HL-60 (cell line): Measurements from ENCODE around the gene DBN1.

ENCODE experiments used
- DNase-seq, 2 experiments: peaks; one replicate each; pipeline ENCODE4 v3.0.0-alpha.2; 2010 to 2020; ENCODE audit warnings: low read depth in 1 of 2, low spot score in 1 of 2
- H3K27ac ChIP-seq: fragments of 250-450 bp; sonication (Bioruptor Pico); replicated peaks from 2 replicates; pipeline ENCODE4 v1.5.1; 2020; ENCODE audit warnings: mild to moderate bottlenecking, moderate library complexity
- H3K27me3 ChIP-seq: fragments of 250-450 bp; sonication (Bioruptor Pico); 2 replicates; pipeline ENCODE4 v1.5.1; 2021; ENCODE audit warnings: mild to moderate bottlenecking, moderate library complexity; ENCODE audit not compliant: insufficient read depth, poor library complexity, severe bottlenecking
- H3K4me3 ChIP-seq: replicated peaks from 2 replicates; pipeline ENCODE4 v1.5.1; 2011; ENCODE audit warnings: mild to moderate bottlenecking, control low read depth, low read length; ENCODE audit not compliant: insufficient read depth
- GABPA ChIP-seq: IDR thresholded peaks from 2 replicates; pipeline ENCODE4 v1.6.1; 2012; ENCODE audit warnings: low read depth
- POLR2AphosphoS5 ChIP-seq: IDR thresholded peaks from 2 replicates; pipeline ENCODE4 v1.6.1; 2012; ENCODE audit warnings: low read depth
- SPI1 ChIP-seq: IDR thresholded peaks from 2 replicates; pipeline ENCODE4 v1.6.1; 2012; ENCODE audit warnings: low read depth, mild to moderate bottlenecking, borderline replicate concordance
- TF ChIP-seq, protein P1 (sequence below): IDR thresholded peaks from 2 replicates; pipeline ENCODE4 v1.6.1; 2012; ENCODE audit warnings: low read depth; ENCODE audit not compliant: insufficient replicate concordance
- TF ChIP-seq, protein P2 (sequence below): IDR thresholded peaks from one replicate; pipeline ENCODE4 v1.5.1; 2011; ENCODE audit warnings: low read length, control low read depth, inconsistent platforms; ENCODE audit not compliant: insufficient read depth

Gene DBN1

GRCh38 chr5:177447066-177447610, 26.3 kb downstream of the DBN1 start:
- peak overlapping the region; percentile 38 for H3K4me3 ChIP-seq
- peak; percentile 64 to 70 for DNase-seq
- TF ChIP-seq, protein P1, sequence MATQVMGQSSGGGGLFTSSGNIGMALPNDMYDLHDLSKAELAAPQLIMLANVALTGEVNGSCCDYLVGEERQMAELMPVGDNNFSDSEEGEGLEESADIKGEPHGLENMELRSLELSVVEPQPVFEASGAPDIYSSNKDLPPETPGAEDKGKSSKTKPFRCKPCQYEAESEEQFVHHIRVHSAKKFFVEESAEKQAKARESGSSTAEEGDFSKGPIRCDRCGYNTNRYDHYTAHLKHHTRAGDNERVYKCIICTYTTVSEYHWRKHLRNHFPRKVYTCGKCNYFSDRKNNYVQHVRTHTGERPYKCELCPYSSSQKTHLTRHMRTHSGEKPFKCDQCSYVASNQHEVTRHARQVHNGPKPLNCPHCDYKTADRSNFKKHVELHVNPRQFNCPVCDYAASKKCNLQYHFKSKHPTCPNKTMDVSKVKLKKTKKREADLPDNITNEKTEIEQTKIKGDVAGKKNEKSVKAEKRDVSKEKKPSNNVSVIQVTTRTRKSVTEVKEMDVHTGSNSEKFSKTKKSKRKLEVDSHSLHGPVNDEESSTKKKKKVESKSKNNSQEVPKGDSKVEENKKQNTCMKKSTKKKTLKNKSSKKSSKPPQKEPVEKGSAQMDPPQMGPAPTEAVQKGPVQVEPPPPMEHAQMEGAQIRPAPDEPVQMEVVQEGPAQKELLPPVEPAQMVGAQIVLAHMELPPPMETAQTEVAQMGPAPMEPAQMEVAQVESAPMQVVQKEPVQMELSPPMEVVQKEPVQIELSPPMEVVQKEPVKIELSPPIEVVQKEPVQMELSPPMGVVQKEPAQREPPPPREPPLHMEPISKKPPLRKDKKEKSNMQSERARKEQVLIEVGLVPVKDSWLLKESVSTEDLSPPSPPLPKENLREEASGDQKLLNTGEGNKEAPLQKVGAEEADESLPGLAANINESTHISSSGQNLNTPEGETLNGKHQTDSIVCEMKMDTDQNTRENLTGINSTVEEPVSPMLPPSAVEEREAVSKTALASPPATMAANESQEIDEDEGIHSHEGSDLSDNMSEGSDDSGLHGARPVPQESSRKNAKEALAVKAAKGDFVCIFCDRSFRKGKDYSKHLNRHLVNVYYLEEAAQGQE = no peak
- TF ChIP-seq SPI1 (no peak), POLR2AphosphoS5 (no peak), GABPA (no peak)
- TF ChIP-seq, protein P2, sequence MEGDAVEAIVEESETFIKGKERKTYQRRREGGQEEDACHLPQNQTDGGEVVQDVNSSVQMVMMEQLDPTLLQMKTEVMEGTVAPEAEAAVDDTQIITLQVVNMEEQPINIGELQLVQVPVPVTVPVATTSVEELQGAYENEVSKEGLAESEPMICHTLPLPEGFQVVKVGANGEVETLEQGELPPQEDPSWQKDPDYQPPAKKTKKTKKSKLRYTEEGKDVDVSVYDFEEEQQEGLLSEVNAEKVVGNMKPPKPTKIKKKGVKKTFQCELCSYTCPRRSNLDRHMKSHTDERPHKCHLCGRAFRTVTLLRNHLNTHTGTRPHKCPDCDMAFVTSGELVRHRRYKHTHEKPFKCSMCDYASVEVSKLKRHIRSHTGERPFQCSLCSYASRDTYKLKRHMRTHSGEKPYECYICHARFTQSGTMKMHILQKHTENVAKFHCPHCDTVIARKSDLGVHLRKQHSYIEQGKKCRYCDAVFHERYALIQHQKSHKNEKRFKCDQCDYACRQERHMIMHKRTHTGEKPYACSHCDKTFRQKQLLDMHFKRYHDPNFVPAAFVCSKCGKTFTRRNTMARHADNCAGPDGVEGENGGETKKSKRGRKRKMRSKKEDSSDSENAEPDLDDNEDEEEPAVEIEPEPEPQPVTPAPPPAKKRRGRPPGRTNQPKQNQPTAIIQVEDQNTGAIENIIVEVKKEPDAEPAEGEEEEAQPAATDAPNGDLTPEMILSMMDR = no peak
- no peak overlapping the region for H3K27ac ChIP-seq
- H3K27me3 ChIP-seq = no peaks in the 10 kb centered on the region

GRCh38 chr5:177446200-177447065, 27.0 kb downstream of the DBN1 start, which contains the start of gene PRR7:
PRR7 (plus strand) TSS chr5:177446814; CDS start chr5:177455068, 8,254 bp downstream.
- Histone ChIP-seq H3K27ac (peak within 1 kb of the TSS; percentile 61), H3K27me3 (no peaks in the 10 kb centered on the region), H3K4me3 (peak within 1 kb of the TSS; percentile 41)
- TF ChIP-seq, protein P1 = no peak
- TF ChIP-seq POLR2AphosphoS5 (peak; percentile 99), SPI1 (no peak)
- DNase-seq = peak; percentile 63 to 74

- Histone ChIP-seq H3K4me3 (peak overlapping the region; percentile 41), H3K27ac (peak overlapping the region; percentile 61), H3K27me3 (no peaks in the 10 kb centered on the region)
- DNase-seq = peak in 1 of 2 experiments; percentile 33
- TF ChIP-seq, protein P2 = no peak
- TF ChIP-seq SPI1 (no peak), POLR2AphosphoS5 (no peak), GABPA (no peak)
- TF ChIP-seq, protein P1 = no peak
Measured at GRCh38 chr5:177445917-177446199, 27.6 kb downstream of the DBN1 start.
